Measurements from ENCODE around the gene BTBD9. TPM values are rescaled to one million over a fixed set of nuclear protein-coding genes. Genes with fewer than 3 reads are reported as not detected.

BTBD9 gene
- total RNA-seq, 4 donors from 2014 or later = 10.6 to 16.6 (median 15.1) TPM

- no peak for TF ChIP-seq POLR2A (IDR thresholded peaks at IDR 0.05)
- no peak for TF ChIP-seq CTCF (IDR thresholded peaks at IDR 0.05)
- no peak overlapping the region for H3K4me3 ChIP-seq (ENCODE audit: low read depth, poor library complexity, severe bottlenecking)
- 95 to 97% methylated on average over 22 of the region's 22 CpGs for WGBS, 2 donors
- DNase-seq (ENCODE audit: low spot score in 2 of 2) = no peak
- intact Hi-C loops (cut with DNase I; ENCODE audit: low total_unique reads) = no loop called here
Measured at GRCh38 chr6:38174806-38175495, 464.8 kb downstream of the BTBD9 start.

- H3K4me3 ChIP-seq (ENCODE audit: low read depth, poor library complexity, severe bottlenecking) = no peak overlapping the region
- TF ChIP-seq POLR2A (IDR thresholded peaks at IDR 0.05) (no peak), CTCF (IDR thresholded peaks at IDR 0.05) (no peak)
- intact Hi-C loops (cut with DNase I; ENCODE audit: low total_unique reads) = no loop called here
- WGBS, 2 donors = 94 to 97% methylated on average over 8 of the region's 8 CpGs
- DNase-seq (ENCODE audit: low spot score in 2 of 2) = no peak
Measured at GRCh38 chr6:38174315-38174714, 465.4 kb downstream of the BTBD9 start.

GRCh38 chr6:38173909-38174308 lies 465.8 kb downstream of the BTBD9 start:
- no peak for DNase-seq (ENCODE audit: low spot score in 2 of 2)
- 95 to 96% methylated on average over 11 of the region's 11 CpGs for WGBS, 2 donors

GRCh38 chr6:38172739-38173410 lies 466.9 kb downstream of the BTBD9 start:
- H3K4me3 ChIP-seq (ENCODE audit: low read depth, poor library complexity, severe bottlenecking) = no peak overlapping the region
- WGBS, 2 donors = 85 to 89% methylated on average over 14 to 15 of the region's 15 CpGs
- no peak for DNase-seq (ENCODE audit: low spot score in 2 of 2)
- intact Hi-C loops (cut with DNase I; ENCODE audit: low total_unique reads) = no loop called here
- TF ChIP-seq CTCF (IDR thresholded peaks at IDR 0.05) (no peak), POLR2A (IDR thresholded peaks at IDR 0.05) (no peak)

More at GRCh38 chr6:38173909-38174308, 465.8 kb downstream of the BTBD9 start:
- H3K4me3 ChIP-seq (ENCODE audit: low read depth, poor library complexity, severe bottlenecking) = no peak overlapping the region
- TF ChIP-seq POLR2A (IDR thresholded peaks at IDR 0.05) = no peak
- TF ChIP-seq CTCF (IDR thresholded peaks at IDR 0.05) = no peak
- intact Hi-C loops (cut with DNase I; ENCODE audit: low total_unique reads) = no loop called here

- H3K4me3 ChIP-seq (ENCODE audit: low read depth, poor library complexity, severe bottlenecking) = no peak overlapping the region
- no peak for DNase-seq (ENCODE audit: low spot score in 2 of 2)
- WGBS, 2 donors = 85 to 90% methylated on average over 13 of the region's 13 CpGs
- TF ChIP-seq CTCF (IDR thresholded peaks at IDR 0.05) (no peak), POLR2A (IDR thresholded peaks at IDR 0.05) (no peak)
- intact Hi-C loops (cut with DNase I; ENCODE audit: low total_unique reads) = no loop called here
Measured at GRCh38 chr6:38171997-38172738, 467.6 kb downstream of the BTBD9 start.

Measured in lower leg skin (tissue), 4 donors.